A549 (cell line): ENCODE measurements around the gene NEU4.

Experiments used
- CBX8 ChIP-seq: fragments of 200-600 bp; sonication (generic); IDR thresholded peaks from 2 replicates; pipeline ENCODE4 v1.6.1; 2016
- POLR2A ChIP-seq: IDR thresholded peaks from 2 replicates; pipeline ENCODE4 v1.6.1; 2012; ENCODE audit warnings: mild to moderate bottlenecking, low read length
- TF ChIP-seq, protein P1 (sequence below): fragments of >200 bp; sonication (Bioruptor Twin); formaldehyde crosslinking; IDR thresholded peaks from 3 replicates; pipeline ENCODE4 v1.5.1; 2016

DNA sequence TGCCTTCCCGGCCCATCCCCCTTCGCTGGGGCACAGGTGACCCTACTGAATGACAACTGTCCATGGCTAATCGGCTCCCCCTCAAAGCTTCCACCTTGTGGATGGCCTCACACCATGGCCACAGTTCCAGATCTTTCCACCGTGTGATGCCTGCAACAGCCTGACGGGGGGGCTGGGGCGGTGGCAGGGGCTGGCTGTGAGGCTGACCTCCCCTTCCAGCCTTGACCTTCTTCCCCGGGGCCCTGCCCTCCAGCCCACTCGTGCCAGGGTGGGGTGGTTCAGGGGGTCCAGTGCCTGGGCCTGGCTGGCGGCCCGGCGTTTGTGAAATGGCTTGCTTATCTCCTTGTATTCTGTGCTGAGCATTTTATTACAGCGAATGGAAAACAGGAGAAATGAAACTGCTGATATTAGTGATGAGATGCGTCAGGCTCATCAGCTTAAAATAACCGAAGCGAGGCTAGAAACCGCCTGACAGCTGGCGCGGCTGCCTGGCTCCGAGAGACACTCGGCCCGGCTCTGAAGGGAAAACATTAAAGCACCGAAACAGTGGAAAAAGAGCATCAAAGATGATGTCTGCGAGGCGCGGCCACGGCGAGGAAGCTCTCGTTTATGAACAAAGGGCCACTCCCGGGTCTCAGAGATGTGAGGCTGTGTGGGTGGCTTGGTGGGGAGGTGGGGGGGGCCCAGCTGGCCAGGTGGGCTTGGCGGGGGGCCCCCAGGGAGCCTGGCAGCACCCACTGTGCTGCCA lies 50.6 kb downstream of the NEU4 start:
- TF ChIP-seq CBX8: no peak
- TF ChIP-seq, protein P1, sequence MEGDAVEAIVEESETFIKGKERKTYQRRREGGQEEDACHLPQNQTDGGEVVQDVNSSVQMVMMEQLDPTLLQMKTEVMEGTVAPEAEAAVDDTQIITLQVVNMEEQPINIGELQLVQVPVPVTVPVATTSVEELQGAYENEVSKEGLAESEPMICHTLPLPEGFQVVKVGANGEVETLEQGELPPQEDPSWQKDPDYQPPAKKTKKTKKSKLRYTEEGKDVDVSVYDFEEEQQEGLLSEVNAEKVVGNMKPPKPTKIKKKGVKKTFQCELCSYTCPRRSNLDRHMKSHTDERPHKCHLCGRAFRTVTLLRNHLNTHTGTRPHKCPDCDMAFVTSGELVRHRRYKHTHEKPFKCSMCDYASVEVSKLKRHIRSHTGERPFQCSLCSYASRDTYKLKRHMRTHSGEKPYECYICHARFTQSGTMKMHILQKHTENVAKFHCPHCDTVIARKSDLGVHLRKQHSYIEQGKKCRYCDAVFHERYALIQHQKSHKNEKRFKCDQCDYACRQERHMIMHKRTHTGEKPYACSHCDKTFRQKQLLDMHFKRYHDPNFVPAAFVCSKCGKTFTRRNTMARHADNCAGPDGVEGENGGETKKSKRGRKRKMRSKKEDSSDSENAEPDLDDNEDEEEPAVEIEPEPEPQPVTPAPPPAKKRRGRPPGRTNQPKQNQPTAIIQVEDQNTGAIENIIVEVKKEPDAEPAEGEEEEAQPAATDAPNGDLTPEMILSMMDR: no peak
- no peak for TF ChIP-seq POLR2A
